ENCODE data around the gene DEGS1.

DNA sequence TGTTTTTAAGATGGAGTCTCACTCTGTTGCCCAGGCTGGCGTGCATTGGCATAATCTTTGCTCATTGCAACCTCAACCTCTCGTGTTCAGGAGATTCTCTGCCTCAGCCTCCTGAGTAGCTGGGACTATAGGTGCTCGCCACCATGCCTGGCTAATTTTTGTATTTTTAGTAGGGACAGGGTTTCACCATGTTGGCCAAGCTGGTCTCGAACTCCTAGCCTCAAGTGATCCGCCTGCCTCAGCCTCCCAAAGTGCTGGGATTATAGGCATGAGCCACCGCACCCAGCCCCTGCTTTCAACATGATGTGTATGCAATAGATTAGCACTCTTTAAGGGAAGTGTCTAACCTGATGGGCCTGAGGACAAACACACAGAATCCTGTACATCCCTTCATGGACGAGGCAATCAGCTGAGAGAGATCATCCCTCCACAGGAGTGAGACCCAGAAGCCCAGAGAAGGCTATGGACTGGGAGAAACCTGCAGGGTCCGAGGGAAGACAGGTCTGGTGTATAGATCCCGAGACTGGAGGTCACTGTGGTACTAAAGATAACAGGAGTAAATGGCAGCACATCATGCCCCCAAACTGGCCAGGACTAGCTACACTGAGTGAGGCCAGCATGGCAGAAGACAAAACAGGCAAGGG, 5.6 kb upstream of the DEGS1 start:
- TF ChIP-seq EZH2 (IDR thresholded peaks at IDR 0.05; ENCODE audit: low read length, missing control alignments), result no peak
- TF ChIP-seq, protein P1, sequence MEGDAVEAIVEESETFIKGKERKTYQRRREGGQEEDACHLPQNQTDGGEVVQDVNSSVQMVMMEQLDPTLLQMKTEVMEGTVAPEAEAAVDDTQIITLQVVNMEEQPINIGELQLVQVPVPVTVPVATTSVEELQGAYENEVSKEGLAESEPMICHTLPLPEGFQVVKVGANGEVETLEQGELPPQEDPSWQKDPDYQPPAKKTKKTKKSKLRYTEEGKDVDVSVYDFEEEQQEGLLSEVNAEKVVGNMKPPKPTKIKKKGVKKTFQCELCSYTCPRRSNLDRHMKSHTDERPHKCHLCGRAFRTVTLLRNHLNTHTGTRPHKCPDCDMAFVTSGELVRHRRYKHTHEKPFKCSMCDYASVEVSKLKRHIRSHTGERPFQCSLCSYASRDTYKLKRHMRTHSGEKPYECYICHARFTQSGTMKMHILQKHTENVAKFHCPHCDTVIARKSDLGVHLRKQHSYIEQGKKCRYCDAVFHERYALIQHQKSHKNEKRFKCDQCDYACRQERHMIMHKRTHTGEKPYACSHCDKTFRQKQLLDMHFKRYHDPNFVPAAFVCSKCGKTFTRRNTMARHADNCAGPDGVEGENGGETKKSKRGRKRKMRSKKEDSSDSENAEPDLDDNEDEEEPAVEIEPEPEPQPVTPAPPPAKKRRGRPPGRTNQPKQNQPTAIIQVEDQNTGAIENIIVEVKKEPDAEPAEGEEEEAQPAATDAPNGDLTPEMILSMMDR (conservative IDR thresholded peaks at IDR 0.05 in 1 of 2, IDR thresholded peaks at IDR 0.05 in 1 of 2; ENCODE audit: low read depth in 1 of 2, low read length in 2 of 2), result no peak

Data from fibroblast of lung (primary cell).